AG04449 (cell line): Measurements from ENCODE around the gene PBLD.

Source experiments
- CTCF ChIA-PET: fragments of 350-600 bp; formaldehyde crosslinking; extraction: SDS; loops from one replicate; lab custom pipeline; 2021; ENCODE audit warnings: antibody characterized with exemption; lab: Yijun Ruan, JAX
- POLR2A ChIA-PET: fragments of 400-600, 350-600 bp; formaldehyde crosslinking; extraction: SDS; loops from one replicate; lab custom pipeline; 2020; ENCODE audit warnings: antibody characterized with exemption, inconsistent platforms; lab: Yijun Ruan, JAX
- DNase-seq: peaks from one replicate; pipeline ENCODE4 v3.0.0-alpha.2; 2010; ENCODE audit warnings: low read depth, low spot score
- H3K4me3 ChIP-seq: 2 replicates; pipeline ENCODE4 v1.5.1; 2011; ENCODE audit warnings: low read depth, mild to moderate bottlenecking, control low read depth, low read length
- CTCF ChIP-seq: IDR thresholded peaks from one replicate; pipeline ENCODE4 v1.5.1; 2011; ENCODE audit warnings: mild to moderate bottlenecking, moderate library complexity, low read length, control low read depth, inconsistent platforms; ENCODE audit not compliant: insufficient read depth; ENCODE audit errors: missing control alignments

PBLD gene

GRCh38 chr10:68332259-68333057, at the start of gene PBLD:
Gene PBLD, minus strand, starts transcription at chr10:68332928. Its CDS starts 26,084 bp downstream, at chr10:68306844.
- H3K4me3 ChIP-seq, result peak within 1 kb of the TSS; percentile 91
- ChIA-PET CTCF (interaction anchor here (0.7 to 4.9 kb wide), 6 partner anchors 17 to 249 kb away, joined by 3 to 33 read pairs (median 5); partner anchors contain the start of gene ATOH7), POLR2A (interaction anchor here (0.6 to 1.1 kb wide), 8 partner anchors 18 to 623 kb away, joined by 3 to 6 read pairs (median 3); partner anchors contain the start of gene DDX21)
- DNase-seq, result no peak
- peak; percentile 49 for TF ChIP-seq CTCF

- no peak overlapping the region for H3K4me3 ChIP-seq
- TF ChIP-seq CTCF, result no peak
- POLR2A ChIA-PET, result no interaction called here
- no peak for DNase-seq
- CTCF ChIA-PET, result interaction anchor here (1.2 to 1.3 kb wide), 2 partner anchors 23 to 25 kb away, joined by 3 read pairs; no protein-coding TSS in a partner anchor
Observed at GRCh38 chr10:68371604-68372003, 38.9 kb upstream of the PBLD start.

- CTCF ChIA-PET, result no interaction called here
Observed at GRCh38 chr10:68367121-68367520, 34.4 kb upstream of the PBLD start.

GRCh38 chr10:68366600-68366999, 33.9 kb upstream of the PBLD start:
- TF ChIP-seq CTCF, result no peak
- CTCF ChIA-PET, result no interaction called here
- H3K4me3 ChIP-seq, result no peak overlapping the region
- POLR2A ChIA-PET, result no interaction called here
- DNase-seq, result no peak

More at GRCh38 chr10:68367121-68367520, 34.4 kb upstream of the PBLD start:
- no peak overlapping the region for H3K4me3 ChIP-seq
- TF ChIP-seq CTCF, result no peak
- no peak for DNase-seq
- POLR2A ChIA-PET, result no interaction called here

GRCh38 chr10:68365611-68366010, 32.9 kb upstream of the PBLD start:
- no peak for TF ChIP-seq CTCF
- H3K4me3 ChIP-seq, result no peak overlapping the region
- ChIA-PET POLR2A (no interaction called here), CTCF (interaction anchor here (0.9 kb wide), 1 partner anchor 41 kb away, joined by 3 read pairs; the partner anchor contains the start of gene RUFY2)
- no peak for DNase-seq
